Hindlimb muscle (tissue), 1 donor: ENCODE data around the gene CLDN22. TPM values are rescaled to one million over a fixed set of nuclear protein-coding genes. Genes with fewer than 3 reads are reported as not detected.

ENCODE experiments used
- DNase-seq: peaks from one replicate; pipeline ENCODE4 v3.0.0-alpha.2; 2013
- polyA plus RNA-seq: library from polyadenylated mRNA; unstranded; fragments of 120-200 nt; gene quantifications from one replicate; pipeline ENCODE4 v1.2.1, GENCODE V29; 2013; ENCODE audit not compliant: insufficient read length

Gene CLDN22
- polyA plus RNA-seq, result not detected

GRCh38 chr4:183320211-183321059 is at the start of gene CLDN22:
Gene CLDN22, minus strand, starts transcription at chr4:183320276. Its CDS starts 58 bp downstream, at chr4:183320218.
- DNase-seq, result no peak

DNA sequence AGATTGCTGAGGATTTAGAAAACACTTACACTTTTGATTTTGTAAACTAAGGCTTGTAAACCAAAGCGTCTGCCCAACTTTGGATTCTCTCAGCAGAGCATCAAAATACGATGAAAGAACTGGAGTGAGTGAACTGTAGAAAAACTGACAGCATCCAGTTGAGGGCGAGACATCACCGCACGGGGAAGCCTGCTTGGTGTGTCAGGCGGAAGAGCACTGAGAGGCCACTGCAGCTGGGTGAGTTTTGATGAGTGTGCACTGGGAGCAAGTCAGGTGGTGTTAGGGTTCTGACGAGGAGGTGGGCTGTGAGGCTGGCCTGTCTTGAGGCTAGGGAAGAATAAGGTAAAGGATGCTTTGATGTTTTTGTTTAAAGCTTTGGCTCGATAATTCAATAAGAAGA is 49.0 kb upstream of the CLDN22 start:
- no peak for DNase-seq

GRCh38 chr4:183366206-183366835 is 46.2 kb upstream of the CLDN22 start:
- DNase-seq, result no peak

DNA sequence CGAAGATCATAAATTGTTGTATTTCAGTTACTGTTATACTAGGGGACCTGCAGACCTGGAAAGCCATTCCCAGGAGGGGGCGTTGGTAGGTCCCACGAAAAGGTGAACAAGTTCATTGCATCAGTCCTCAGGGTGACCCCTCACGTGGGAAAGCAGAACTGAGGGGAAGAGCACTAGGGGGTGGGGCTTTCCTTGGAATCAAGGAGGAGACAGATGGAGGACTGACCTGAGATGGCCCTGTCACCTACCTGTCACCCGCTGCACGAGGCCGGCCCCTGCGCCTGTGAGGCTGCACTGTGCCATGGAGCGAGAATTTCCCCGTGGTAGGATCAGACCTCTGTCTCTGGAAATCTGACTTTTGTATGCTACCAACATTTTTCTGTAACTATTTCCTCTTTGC is 43.9 kb upstream of the CLDN22 start:
- DNase-seq, result no peak

DNA sequence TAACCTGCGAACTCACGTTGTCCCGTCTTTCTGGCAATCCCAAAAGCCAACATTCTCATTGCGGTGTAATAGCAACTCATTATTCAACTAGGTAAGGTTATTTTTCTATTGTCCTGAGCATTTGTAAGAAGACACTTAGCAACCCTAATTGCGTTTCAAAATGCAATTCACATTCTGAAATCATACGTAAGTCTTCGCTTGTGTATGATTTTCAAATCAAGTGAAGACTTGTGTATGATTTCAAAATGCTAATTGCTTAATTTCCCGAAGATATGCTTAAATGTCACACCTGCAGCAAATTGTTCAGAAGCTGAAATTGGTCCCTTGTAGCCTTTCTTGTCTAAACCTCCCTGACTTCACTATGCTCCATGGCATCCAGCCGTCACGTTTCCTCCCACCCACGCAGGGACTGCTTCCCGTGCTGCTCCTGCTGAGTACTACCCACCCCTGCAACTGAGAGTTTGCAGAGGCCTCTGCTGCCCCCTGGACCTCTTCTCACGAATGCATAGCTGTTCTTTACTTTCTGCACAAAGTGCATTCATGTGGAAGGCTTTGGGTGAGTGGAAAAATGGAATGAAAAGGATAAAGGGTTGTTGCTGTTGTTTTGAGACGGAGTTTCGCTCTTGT is 43.0 kb upstream of the CLDN22 start:
- DNase-seq, result no peak

DNA sequence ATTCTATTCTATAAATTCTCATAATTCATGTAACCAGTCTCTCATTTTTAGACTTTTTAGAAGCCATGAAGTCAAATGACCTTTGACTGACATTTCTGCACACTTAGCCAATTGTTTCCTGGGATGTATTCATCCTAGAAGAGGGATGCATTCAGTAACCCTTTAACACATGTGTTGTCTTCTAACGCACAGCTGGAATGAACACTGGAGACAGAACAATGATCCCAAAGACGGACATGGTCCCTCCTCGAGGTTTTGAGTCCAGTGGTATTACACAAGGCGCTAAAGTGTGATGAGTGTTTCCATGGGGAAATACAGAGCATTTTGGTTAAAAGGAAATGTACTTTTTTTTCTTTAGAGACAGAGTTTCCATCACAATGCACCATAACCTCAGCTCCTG is 42.0 kb upstream of the CLDN22 start:
- no peak for DNase-seq

- no peak for DNase-seq
Measured at GRCh38 chr4:183360161-183360919, 40.3 kb upstream of the CLDN22 start.

- DNase-seq, result no peak
Measured at GRCh38 chr4:183358215-183358755, 38.2 kb upstream of the CLDN22 start.

- no peak for DNase-seq
Measured at GRCh38 chr4:183356931-183357675, 37.0 kb upstream of the CLDN22 start.

GRCh38 chr4:183356173-183356830 is 36.2 kb upstream of the CLDN22 start:
- DNase-seq, result no peak

- no peak for DNase-seq
Measured at GRCh38 chr4:183355405-183355804, 35.3 kb upstream of the CLDN22 start.

DNA sequence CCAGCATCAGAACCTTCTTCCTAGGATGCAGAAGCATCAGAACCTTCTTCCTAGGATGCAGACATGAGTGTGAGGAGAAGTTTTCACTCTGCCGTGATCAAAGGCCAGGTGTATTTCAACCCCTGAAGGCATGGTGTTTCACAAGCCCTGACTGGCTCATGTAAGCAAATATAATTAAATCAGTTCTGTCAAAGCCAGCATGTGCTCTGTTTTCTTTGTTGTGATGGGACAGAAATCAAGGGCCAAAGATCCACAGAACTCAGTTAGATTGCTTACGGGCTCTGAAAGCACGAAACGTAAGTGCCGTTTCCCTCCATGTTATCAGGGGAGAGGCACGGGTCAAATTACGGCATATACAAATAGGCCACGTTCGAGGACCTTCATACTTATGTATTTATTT is 34.1 kb upstream of the CLDN22 start:
- no peak for DNase-seq

- DNase-seq, result no peak
Measured at GRCh38 chr4:183353557-183353956, 33.5 kb upstream of the CLDN22 start.

DNA sequence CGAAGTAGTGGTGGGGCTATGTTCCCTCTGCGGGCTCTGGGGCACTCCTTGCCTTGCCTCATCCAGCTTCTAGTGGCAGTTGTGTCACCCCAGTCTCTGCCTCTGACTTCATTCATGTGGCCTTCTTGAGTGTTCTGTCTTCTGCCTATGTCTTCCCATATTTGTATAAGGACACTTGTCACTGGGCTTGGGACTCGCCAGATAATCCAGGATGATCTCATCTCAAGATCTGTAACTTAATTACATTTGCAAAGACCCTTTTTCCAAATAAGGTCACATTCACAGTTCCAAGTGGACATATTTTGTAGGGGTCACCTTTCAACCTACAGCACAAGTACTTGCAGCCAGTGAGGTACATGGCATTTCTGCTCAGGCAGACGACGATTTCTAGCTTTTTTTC is 32.5 kb upstream of the CLDN22 start:
- DNase-seq, result no peak

- DNase-seq, result no peak
Measured at GRCh38 chr4:183350317-183351071, 30.4 kb upstream of the CLDN22 start.

DNA sequence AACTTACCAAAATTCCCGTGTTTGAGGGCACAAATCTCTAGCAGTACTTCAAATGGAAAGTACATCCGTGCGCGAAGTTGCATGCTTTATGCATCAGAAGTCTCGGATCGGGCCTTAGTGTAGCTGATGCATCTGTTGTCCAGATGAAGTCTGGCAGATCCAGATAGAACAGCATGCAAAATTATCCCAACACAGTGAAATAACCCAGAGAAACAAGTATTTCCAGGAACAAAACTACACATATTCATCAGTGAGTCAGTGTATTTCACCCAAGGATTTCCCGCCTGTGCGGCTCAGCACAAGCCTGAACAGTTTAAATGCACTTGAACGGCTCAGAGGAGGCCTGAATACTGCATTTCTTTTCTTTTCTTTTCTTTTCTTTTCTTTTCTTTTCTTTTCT is 29.6 kb upstream of the CLDN22 start:
- DNase-seq, result no peak

DNA sequence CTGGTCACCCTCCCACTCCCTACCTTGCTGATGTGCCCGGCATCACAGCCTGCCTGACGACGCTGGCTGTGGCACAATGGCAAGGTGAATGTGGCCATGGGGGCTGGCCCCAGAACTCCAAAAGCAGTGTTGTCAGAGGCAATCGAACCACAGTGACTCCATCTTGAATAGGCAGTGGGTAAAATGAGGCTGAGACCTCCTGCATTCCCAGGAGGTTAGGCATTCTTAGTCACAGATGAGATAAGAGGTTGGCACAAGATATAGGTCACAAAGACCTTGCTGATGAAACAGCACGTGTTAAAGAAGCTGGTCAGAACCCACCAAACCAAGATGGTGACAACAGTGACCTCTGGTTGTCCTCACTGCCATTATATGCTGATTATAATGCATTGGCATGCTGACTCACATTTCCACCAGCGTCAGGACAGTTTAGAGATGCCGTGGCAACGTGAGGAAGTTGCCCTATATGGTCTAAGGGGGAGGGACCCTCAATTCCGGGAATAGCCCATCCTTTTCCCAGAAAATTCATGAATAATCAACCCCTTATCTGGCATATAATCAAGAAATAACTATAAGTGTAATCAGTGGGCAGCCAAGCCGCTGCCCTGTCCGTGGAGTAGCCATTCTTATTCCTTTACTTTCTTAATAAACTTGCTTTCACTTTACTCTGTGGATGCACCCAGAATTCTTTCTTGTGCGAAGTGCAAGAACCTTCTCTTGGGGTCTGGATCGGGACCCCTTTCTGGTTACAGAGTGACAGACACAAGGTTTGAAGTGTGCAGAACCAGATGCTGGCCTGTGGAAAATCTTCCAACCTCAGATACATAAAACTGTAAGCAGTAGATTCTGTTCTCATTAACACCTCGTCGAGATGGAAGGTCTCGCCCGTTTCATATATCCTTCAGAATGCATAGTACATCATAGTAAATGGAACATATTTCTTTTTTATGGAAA is 28.9 kb upstream of the CLDN22 start:
- DNase-seq, result no peak

- DNase-seq, result no peak
Measured at GRCh38 chr4:183348136-183348535, 28.1 kb upstream of the CLDN22 start.

DNA sequence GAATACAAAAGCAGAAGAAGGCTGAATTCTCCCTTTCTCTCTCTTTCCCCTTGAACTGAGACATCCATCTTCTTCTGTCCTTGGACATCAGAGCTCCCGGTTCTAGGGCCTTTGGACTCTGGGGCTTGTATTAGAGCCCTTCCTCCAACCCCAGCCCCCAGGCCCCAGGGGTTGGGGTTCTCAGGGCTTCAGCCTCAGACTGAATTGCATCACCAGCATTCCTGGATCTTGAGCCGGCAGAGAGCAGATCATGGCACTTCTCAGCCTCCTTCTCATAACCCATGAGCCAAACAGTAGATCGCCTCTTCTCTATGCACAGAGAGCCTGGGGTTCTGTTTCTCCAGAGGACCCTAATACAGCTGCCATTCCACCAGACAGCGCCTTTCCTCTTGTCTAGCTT is 27.5 kb upstream of the CLDN22 start:
- no peak for DNase-seq
